ENCODE results near the gene DOCK9. TPM values are rescaled to one million over a fixed set of nuclear protein-coding genes. Genes with fewer than 3 reads are reported as not detected.
A peak's percentile ranks its signal among the peaks of the same experiment; 100 is the strongest.

DOCK9 gene
- total and polyA plus RNA-seq, 9 of the 15 experiments (the other 6 are each of a cell fraction or from before 2014, with no cell fraction given) = 3.5 to 25.3 (median 16.7) TPM

- TF ChIP-seq ZBTB40 (IDR thresholded peaks at IDR 0.05) (peak; percentile 87), ZBTB40 (CRISPR knock-in tag; IDR thresholded peaks at IDR 0.05) (peak; percentile 46; the same call in 1 of the 2 replicates)
These were observed 27.7 kb upstream of the DOCK9 start (continued) for GRCh38 chr13:99005609-99006008.

Measured in K562 (cell line).